Gastrocnemius medialis (tissue), 4 donors: ENCODE results near the gene BST2. TPM values are rescaled to one million over a fixed set of nuclear protein-coding genes. Genes with fewer than 3 reads are reported as not detected.

Experiments used
- ATAC-seq, 2 donors: fragments of 150-250 bp; one replicate each; pipeline ENCODE4 v1.9.1; 2016
- DNase-seq, 2 donors: peaks; one replicate each; pipeline ENCODE4 v3.0.0-alpha.2; 2019
- H3K27ac ChIP-seq, 4 donors: fragments of 200-600 bp; sonication (generic); 1 replicate in 1 of 4; 2 replicates in 3 of 4; pipeline ENCODE4 v1.5.1; 2016 to 2018; ENCODE audit warnings: mild to moderate bottlenecking in 2 of 4, moderate library complexity in 1 of 4
- H3K27me3 ChIP-seq, 3 donors: fragments of 200-600 bp; sonication (generic) in 2 of 3; 1 replicate in 1 of 3; 2 replicates in 2 of 3; pipeline versions ENCODE4 v1.5.1 to v1.6.0; 2016 to 2019; ENCODE audit warnings: mild to moderate bottlenecking in 1 of 3, moderate library complexity in 1 of 3
- H3K36me3 ChIP-seq, 2 donors: fragments of 200-600 bp; sonication (generic) in 1 of 2; one replicate each; pipeline ENCODE4 v1.5.1; 2017 to 2018
- H3K4me1 ChIP-seq, 2 donors: fragments of 200-600 bp; sonication (generic) in 1 of 2; one replicate each; pipeline ENCODE4 v1.5.1; 2016 to 2017; ENCODE audit warnings: mild to moderate bottlenecking in 2 of 2
- H3K4me3 ChIP-seq, 4 donors: fragments of 200-600 bp; sonication (generic) in 3 of 4; 1 replicate in 1 of 4; 2 replicates in 3 of 4; pipeline ENCODE4 v1.5.1; 2016 to 2019; ENCODE audit warnings: mild to moderate bottlenecking in 2 of 4
- H3K9me3 ChIP-seq, 3 donors: fragments of 200-600 bp; sonication (generic) in 2 of 3; 1 replicate in 1 of 3; 2 replicates in 2 of 3; pipeline ENCODE4 v1.5.1; 2016 to 2019
- POLR2A ChIP-seq, 2 donors: fragments of 450-650 bp; IDR thresholded peaks; one replicate each; pipeline ENCODE4 v1.6.1; 2017; ENCODE audit warnings: antibody characterized with exemption in 2 of 2, mild to moderate bottlenecking in 2 of 2, moderate library complexity in 2 of 2
- in situ Hi-C, 4 donors: fragments of 200-750 bp; cut with MboI; loops; one replicate each; pipeline versions ENCODE4 v1.15.0 to v1.8.0; 2017; ENCODE audit warnings: low sequenced_read_pairs in 4 of 4
- intact Hi-C: fragments of 100-400 bp; cut with DNase I; formaldehyde crosslinking; loops from one replicate; pipeline ENCODE4 v1.15.1; 2023; ENCODE audit warnings: low total_unique reads
- total RNA-seq, 4 donors: library from RNA; depleted of rRNA; stranded (reverse); fragments of >200 nt; gene quantifications; one replicate each; pipeline versions ENCODE4 v1.1.0 to v1.2.3, GENCODE V29; 2016
- TF ChIP-seq, protein P1 (sequence below), 5 experiments: fragments of 450-650 bp in 3 of 5; fragments of 200-600 bp in 2 of 5; sonication (generic) in 2 of 5; IDR thresholded peaks in 4 of 5; conservative IDR thresholded peaks in 1 of 5; 1 replicate in 4 of 5; 2 replicates in 1 of 5; pipeline ENCODE4 v1.5.1; 2016 to 2019; ENCODE audit warnings: antibody characterized with exemption in 5 of 5, mild to moderate bottlenecking in 3 of 5, moderate library complexity in 3 of 5

BST2 gene
- total RNA-seq, 4 donors from 2014 or later = 19.0 to 28.2 (median 23.1) TPM

DNA sequence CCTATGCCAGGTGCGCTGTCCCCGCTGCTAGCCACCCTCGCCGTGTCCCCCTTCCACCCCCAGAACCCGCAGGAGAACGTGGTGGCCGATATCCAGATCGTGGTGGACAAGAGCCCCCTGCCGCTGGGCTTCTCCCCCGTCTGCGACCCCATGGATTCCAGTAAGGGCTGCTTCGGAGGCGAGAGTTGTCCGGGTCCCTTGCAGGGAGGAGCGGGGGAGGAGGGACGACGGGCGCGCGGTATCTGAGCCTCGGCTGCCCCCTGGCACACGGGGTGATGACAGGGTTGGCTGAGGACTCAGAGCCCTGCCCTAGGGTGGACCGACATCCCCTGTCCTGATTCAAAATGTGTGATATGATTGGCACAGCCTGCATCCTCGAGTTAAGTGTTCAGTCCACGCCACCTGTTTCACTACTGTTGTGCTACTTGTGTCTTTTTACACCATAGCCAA is 15.1 kb upstream of the BST2 start:
- Histone ChIP-seq H3K4me1 (peaks cover 11% of the 10 kb centered on the region in 2 donors), H3K27ac (peak overlapping the region; percentile 62 to 82 (median 76)), H3K9me3 (no peaks in the 10 kb centered on the region), H3K36me3 (peaks cover 0 to 5% of the 10 kb centered on the region in 2 donors), H3K27me3 (no peaks in the 10 kb centered on the region), H3K4me3 (peak overlapping the region; percentile 73 to 99 (median 86))
- in situ Hi-C loops = no loop called here
- peak in 1 of 2 donors; percentile 34 for DNase-seq
- TF ChIP-seq, protein P1, sequence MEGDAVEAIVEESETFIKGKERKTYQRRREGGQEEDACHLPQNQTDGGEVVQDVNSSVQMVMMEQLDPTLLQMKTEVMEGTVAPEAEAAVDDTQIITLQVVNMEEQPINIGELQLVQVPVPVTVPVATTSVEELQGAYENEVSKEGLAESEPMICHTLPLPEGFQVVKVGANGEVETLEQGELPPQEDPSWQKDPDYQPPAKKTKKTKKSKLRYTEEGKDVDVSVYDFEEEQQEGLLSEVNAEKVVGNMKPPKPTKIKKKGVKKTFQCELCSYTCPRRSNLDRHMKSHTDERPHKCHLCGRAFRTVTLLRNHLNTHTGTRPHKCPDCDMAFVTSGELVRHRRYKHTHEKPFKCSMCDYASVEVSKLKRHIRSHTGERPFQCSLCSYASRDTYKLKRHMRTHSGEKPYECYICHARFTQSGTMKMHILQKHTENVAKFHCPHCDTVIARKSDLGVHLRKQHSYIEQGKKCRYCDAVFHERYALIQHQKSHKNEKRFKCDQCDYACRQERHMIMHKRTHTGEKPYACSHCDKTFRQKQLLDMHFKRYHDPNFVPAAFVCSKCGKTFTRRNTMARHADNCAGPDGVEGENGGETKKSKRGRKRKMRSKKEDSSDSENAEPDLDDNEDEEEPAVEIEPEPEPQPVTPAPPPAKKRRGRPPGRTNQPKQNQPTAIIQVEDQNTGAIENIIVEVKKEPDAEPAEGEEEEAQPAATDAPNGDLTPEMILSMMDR (IDR thresholded peaks at IDR 0.05 in 4 of 5, conservative IDR thresholded peaks at IDR 0.05 in 1 of 5) = no peak
- no peak for TF ChIP-seq POLR2A (IDR thresholded peaks at IDR 0.05)
- no peak for ATAC-seq
- intact Hi-C loops = loop anchor here (5.0 kb wide), 1 partner anchor 47 kb away; no protein-coding TSS in a partner anchor

DNA sequence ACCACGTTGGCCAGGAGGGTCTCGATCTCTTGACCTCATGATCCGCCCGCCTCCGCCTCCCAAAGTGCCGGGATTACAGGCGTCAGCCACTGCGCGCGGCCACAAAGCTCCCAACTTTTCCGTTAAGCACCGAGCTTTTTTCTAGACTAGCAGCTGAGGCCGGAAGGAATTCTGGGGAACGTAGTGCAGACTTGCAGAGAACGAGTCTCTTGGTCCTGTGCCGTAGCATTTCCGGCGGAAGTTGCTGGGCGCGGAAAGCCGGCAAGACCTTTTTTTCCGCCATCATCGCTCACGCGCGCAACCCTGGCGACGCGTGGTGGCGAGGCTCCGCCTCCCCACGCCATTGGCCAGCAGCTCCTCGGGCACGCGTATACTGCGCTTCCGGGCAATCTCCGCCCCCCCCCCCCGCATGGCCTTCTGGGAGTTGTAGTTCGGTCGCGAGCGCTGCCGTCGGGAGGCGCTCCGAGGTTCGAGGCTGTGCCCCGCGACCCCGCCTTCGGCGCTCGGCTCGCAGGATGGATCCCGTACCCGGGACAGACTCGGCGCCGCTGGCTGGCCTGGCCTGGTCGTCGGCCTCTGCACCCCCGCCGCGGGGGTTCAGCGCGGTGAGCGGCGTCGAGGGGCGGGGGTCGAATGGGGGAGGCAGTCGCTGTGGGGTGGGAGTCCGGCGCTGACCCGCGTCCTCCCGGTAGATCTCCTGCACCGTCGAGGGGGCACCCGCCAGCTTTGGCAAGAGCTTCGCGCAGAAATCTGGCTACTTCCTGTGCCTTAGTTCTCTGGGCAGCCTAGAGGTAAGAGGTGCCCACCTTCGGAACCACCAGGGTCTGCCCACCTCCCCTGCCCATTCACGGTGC is 14.4 kb upstream of the BST2 start, which contains the start of gene MVB12A:
Gene MVB12A (plus strand): TSS at position 427 of the 854 bp plus-strand sequence. CDS start 89 bp downstream, at position 516.
- Histone ChIP-seq H3K4me1 (peaks cover 11% of the 10 kb centered on the region in 2 donors), H3K4me3 (peak within 1 kb of the TSS; percentile 73 to 99 (median 86)), H3K27me3 (peaks cover 0 to under 1% (median under 1%) of the 10 kb centered on the region in 3 donors), H3K27ac (peak within 1 kb of the TSS; percentile 71 to 85 (median 82)), H3K9me3 (no peaks in the 10 kb centered on the region), H3K36me3 (peaks cover 0 to 5% of the 10 kb centered on the region in 2 donors)
- intact Hi-C loops = loop anchor here (1.0 to 5.0 kb wide), 2 partner anchors 47 to 83 kb away; partner anchors contain the start of gene GTPBP3
- peak; percentile 95 to 97 for DNase-seq
- TF ChIP-seq, protein P1 (IDR thresholded peaks at IDR 0.05 in 4 of 5, conservative IDR thresholded peaks at IDR 0.05 in 1 of 5) = peak in 1 of 5 experiments; percentile 7
- TF ChIP-seq POLR2A (IDR thresholded peaks at IDR 0.05) = peak in 1 of 2 donors; percentile 45
- peak; percentile 99 to 100 for ATAC-seq
- in situ Hi-C loops = no loop called here

DNA sequence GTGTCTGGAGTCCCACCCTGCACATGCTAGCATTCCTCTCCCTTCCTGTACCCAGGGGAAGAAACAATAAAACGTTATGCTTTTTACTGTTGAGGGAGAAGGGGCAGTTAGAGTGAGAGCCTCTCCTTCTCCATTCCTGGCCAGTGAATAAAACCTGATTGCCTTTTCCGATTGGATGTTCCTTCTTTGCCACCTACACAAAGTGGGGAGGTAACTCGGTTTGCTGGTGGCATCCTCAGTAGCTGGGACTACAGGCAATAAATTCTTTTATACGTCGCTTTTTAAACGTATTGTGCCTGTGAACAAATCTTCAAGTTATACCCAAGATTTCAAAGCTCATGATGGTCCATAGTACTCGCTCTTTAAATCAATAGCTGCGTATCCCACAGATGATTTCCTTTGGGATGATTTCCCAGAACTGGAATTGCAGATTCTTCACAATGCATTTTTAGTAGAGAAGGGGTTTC is 13.8 kb upstream of the BST2 start:
- H3K4me3 ChIP-seq = peak overlapping the region; percentile 53 to 96 (median 74)
- in situ Hi-C loops = no loop called here
- H3K4me1 ChIP-seq = peaks cover 11% of the 10 kb centered on the region in 2 donors
- peak overlapping the region; percentile 71 to 85 (median 82) for H3K27ac ChIP-seq
- H3K36me3 ChIP-seq = peaks cover 0 to 5% of the 10 kb centered on the region in 2 donors
- no peak for TF ChIP-seq POLR2A (IDR thresholded peaks at IDR 0.05)
- TF ChIP-seq, protein P1 (IDR thresholded peaks at IDR 0.05 in 4 of 5, conservative IDR thresholded peaks at IDR 0.05 in 1 of 5) = no peak
- intact Hi-C loops = loop anchor here (1.0 kb wide), 1 partner anchor 82 kb away; the partner anchor contains the start of gene GTPBP3
- H3K9me3 ChIP-seq = no peaks in the 10 kb centered on the region
- no peak for ATAC-seq
- peaks cover 3 to 5% (median 3%) of the 10 kb centered on the region in 3 donors for H3K27me3 ChIP-seq
- no peak for DNase-seq

DNA sequence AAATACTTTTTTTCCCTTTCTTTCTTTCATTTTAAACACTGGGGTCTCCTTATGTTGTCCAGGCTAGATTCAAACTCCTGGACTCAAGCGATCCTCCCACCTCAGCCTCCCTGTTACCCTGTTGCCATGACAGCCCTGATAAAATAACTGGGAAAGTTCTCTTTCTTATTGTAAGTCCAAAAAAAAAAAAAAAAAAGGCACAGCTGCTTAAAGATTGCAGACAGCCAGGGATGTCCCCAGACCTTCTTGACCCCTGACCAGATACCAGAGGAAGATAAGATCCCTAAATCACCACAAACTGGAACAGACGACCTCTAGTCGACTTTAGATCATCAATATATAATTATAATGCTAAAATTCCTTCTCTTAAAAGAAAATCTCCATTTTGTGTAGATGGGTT is 13.3 kb upstream of the BST2 start:
- DNase-seq (no peak), ATAC-seq (no peak)
- Histone ChIP-seq H3K4me1 (peaks cover 11% of the 10 kb centered on the region in 2 donors), H3K27me3 (peaks cover 6 to 7% (median 7%) of the 10 kb centered on the region in 3 donors), H3K4me3 (peak overlapping the region in 1 of 4 donors; percentile 76), H3K27ac (peak overlapping the region in 2 of 4 donors; percentile 71 to 83), H3K9me3 (no peaks in the 10 kb centered on the region), H3K36me3 (peaks cover 0 to 4% of the 10 kb centered on the region in 2 donors)
- TF ChIP-seq, protein P1 (IDR thresholded peaks at IDR 0.05 in 4 of 5, conservative IDR thresholded peaks at IDR 0.05 in 1 of 5) = no peak
- TF ChIP-seq POLR2A (IDR thresholded peaks at IDR 0.05) = no peak
- in situ Hi-C loops = no loop called here
- intact Hi-C loops = loop anchor here (1.0 kb wide), 1 partner anchor 81 kb away; the partner anchor contains the start of gene GTPBP3
